Brain microvascular endothelial cell (primary cell): Measurements from ENCODE around the gene SLC25A10.

Experiments used
- DNase-seq: peaks from one replicate; pipeline ENCODE4 v3.0.0-alpha.2; 2020
- H3K27ac ChIP-seq: fragments of 250-450 bp; sonication (Bioruptor Pico); 2 replicates; pipeline ENCODE4 v1.5.1; 2020; ENCODE audit warnings: mild to moderate bottlenecking, moderate library complexity
- H3K27me3 ChIP-seq: fragments of 250-450 bp; sonication (Bioruptor Pico); replicated peaks from 2 replicates; pipeline ENCODE4 v1.5.1; 2020; ENCODE audit warnings: mild to moderate bottlenecking
- H3K36me3 ChIP-seq: fragments of 250-450 bp; sonication (Bioruptor Pico); replicated peaks from 2 replicates; pipeline ENCODE4 v1.5.1; 2020; ENCODE audit warnings: mild to moderate bottlenecking
- H3K4me3 ChIP-seq: 2 replicates; pipeline ENCODE4 v1.5.1; 2011; ENCODE audit warnings: low read depth, mild to moderate bottlenecking, control low read depth, low read length, moderate library complexity
- CTCF ChIP-seq: IDR thresholded peaks from 2 replicates; pipeline ENCODE4 v1.5.1; 2011; ENCODE audit warnings: low read depth, mild to moderate bottlenecking, moderate library complexity, low read length, control low read depth, inconsistent platforms; ENCODE audit errors: missing control alignments
- in situ Hi-C: cut with HindIII; loops from 2 replicates; pipeline ENCODE4 v1.10.0; 2017; ENCODE audit warnings: low sequenced_read_pairs, low pct_ligation_motif_present

The SLC25A10 gene

GRCh38 chr17:81694810-81695209, 17.3 kb upstream of the SLC25A10 start:
- Histone ChIP-seq H3K27ac (no peak overlapping the region), H3K36me3 (peaks cover 97% of the 10 kb centered on the region), H3K4me3 (no peak overlapping the region), H3K27me3 (no peaks in the 10 kb centered on the region)
- no peak for DNase-seq
- in situ Hi-C loops = no loop called here
- TF ChIP-seq CTCF = no peak

GRCh38 chr17:81695211-81695610, 16.9 kb upstream of the SLC25A10 start:
- in situ Hi-C loops = no loop called here
- peaks cover 97% of the 10 kb centered on the region for H3K36me3 ChIP-seq
- no peak overlapping the region for H3K27ac ChIP-seq
- TF ChIP-seq CTCF = no peak
- DNase-seq = no peak
- H3K27me3 ChIP-seq = no peaks in the 10 kb centered on the region
- no peak overlapping the region for H3K4me3 ChIP-seq

- TF ChIP-seq CTCF = no peak
- H3K4me3 ChIP-seq = no peak overlapping the region
- in situ Hi-C loops = no loop called here
- H3K27ac ChIP-seq = no peak overlapping the region
- DNase-seq = no peak
- no peaks in the 10 kb centered on the region for H3K27me3 ChIP-seq
- H3K36me3 ChIP-seq = peaks cover 93% of the 10 kb centered on the region
These were observed 16.3 kb upstream of the SLC25A10 start for GRCh38 chr17:81695801-81696200.

GRCh38 chr17:81696218-81696941, 15.7 kb upstream of the SLC25A10 start:
- DNase-seq = no peak
- Histone ChIP-seq H3K4me3 (no peak overlapping the region), H3K27ac (no peak overlapping the region), H3K36me3 (peaks cover 93% of the 10 kb centered on the region), H3K27me3 (no peaks in the 10 kb centered on the region)
- TF ChIP-seq CTCF = no peak
- in situ Hi-C loops = no loop called here

GRCh38 chr17:81697261-81698044, 14.6 kb upstream of the SLC25A10 start:
- no peak for TF ChIP-seq CTCF
- Histone ChIP-seq H3K27ac (no peak overlapping the region), H3K4me3 (no peak overlapping the region), H3K36me3 (peaks cover 87% of the 10 kb centered on the region), H3K27me3 (no peaks in the 10 kb centered on the region)
- DNase-seq = no peak
- in situ Hi-C loops = no loop called here
